Muscle of arm (tissue), 12 donors: ENCODE measurements around the gene MCM5. TPM values are rescaled to one million over a fixed set of nuclear protein-coding genes. Genes with fewer than 3 reads are reported as not detected.
"Not testable (repeated sequence)": the region's sequence is repeated elsewhere in the genome, so short reads cannot be mapped to it uniquely, and the experiment has no call there.

Source experiments
- DNase-seq: peaks from one replicate; pipeline ENCODE4 v3.0.0-alpha.2; 2013
- polyA plus RNA-seq, 12 donors: library from polyadenylated mRNA; unstranded; fragments of 120-200 nt; gene quantifications; one replicate each; pipeline ENCODE4 v1.2.1, GENCODE V29; 2013; ENCODE audit not compliant: insufficient read length in 12 of 12

Gene MCM5
- polyA plus RNA-seq, 12 donors, result 26.2 to 66.4 (median 29.9) TPM; not detected in 1

- no peak for DNase-seq
Observed at GRCh38 chr22:35449829-35450689, 50.1 kb downstream of the MCM5 start.

- DNase-seq, result no peak
Observed at GRCh38 chr22:35450824-35451569, 51.1 kb downstream of the MCM5 start.

- DNase-seq, result no peak
Observed at GRCh38 chr22:35451592-35451991, 51.7 kb downstream of the MCM5 start.

- DNase-seq, result no peak
Observed at GRCh38 chr22:35452351-35452781, 52.4 kb downstream of the MCM5 start.

GRCh38 chr22:35452810-35453743, 53.1 kb downstream of the MCM5 start:
- DNase-seq, result no peak

DNA sequence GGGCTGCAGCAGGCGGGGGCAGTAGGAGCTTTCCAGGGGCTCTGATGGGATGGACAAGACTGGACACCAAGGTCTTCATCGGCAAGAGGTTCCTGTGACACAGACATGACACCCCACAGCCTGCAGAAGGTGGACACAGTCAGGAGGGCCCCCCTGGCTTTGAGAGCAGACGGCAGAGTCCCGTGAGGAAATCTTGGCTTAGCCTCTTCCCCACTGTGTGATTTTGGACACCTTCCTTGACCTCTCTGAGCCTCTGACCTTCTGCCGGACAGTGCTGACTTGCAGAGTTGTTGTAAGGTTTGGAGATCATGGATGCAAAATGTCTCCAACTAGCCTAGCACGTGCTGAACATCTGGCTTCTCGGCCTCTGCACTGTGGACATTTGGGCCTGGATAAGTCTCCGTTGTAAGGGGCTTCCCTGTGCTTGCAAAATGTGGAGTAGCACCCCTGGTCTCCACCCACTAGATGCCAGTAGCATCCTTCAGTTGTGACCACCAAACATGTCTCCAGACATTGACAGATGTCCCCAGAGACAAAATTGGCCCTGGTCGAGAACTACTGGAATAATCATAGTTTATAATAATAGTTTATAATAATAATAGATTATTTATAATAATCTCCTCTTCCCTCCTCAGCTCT, 54.6 kb downstream of the MCM5 start:
- no peak for DNase-seq

GRCh38 chr22:35455529-35455928, 55.6 kb downstream of the MCM5 start:
- DNase-seq, result no peak

DNA sequence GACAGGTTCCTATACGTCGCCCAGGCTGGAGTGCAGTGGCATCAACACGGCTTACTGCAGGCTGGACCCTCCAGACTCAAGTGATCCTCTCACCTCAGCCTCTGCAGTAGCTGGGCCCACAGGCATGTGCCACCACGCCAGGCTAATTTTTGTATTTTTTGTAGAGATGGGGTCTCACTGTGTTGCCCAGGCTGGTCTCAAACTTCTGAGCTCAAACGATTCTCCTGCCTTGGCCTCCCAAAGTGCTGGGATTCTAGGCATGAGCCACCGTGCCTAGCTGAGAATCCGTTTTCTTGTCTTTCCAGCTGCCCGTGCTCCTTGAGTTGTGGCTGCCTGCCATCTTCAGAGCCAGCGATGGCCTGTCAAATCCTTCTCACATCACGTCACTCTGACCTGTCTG, 56.8 kb downstream of the MCM5 start:
- DNase-seq, result no peak

DNA sequence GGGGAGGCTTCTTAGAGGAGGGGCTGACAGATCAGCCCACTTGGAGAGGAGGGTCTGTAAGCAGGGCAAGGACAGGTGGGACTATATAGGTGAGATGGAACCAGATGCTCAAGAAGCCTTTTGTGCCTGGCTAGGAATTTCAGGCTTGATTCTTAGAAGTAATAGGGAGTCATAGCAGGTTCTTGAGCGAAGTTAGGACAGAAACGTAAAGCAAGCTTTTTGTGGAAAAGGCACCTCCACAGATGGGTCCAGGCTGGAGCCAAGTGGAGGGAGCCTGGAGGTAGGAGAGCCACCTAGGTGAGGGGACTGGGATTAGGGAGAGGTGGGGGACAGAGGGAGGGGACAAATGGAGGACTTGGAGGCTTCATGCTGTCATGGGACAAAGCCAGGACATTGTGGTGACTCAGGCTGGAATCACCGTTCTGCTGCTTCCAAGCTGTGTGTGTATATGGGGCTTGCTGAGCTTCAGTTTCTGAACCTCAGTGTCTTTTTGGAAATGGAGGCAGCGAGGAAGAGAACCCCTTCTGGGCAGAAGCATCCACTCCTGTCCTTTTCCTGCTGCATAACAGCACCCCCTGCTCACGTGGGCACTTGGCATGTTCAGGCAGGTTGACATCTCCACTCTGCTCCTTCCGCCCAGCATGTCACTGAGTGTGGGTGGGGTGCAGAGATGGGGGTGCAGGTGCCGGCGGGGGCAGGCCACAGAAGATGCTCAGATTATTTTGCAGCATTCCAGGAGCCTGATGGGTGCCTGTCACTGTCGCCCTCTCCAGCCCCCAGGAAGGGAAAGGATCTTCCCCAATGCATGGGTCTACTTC, 58.0 kb downstream of the MCM5 start:
- no peak for DNase-seq

GRCh38 chr22:35458547-35459422, 58.8 kb downstream of the MCM5 start:
- DNase-seq, result no peak

DNA sequence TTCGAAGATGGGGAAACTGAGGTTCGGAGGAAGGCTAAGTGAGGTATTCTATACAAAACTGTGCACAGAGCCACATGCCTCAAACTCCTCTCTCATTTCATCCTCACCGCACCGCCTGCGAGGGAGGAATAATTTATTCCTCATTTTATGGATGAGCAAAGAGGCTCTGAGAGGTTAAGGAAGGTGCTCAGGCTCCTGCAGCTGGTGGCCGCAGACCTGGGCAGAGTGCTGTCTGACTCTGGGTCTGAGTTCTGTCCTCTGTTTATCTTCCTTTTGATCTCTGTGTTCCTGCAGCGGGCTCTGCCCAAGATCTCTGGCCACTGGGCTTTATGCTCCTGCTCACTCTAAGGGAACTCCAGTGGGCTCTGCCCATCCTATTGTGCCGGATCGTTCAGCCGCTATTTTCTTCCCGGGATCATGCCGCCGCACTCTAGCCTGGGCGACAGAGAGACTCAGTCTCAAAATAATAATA, 59.5 kb downstream of the MCM5 start:
- DNase-seq, result no peak

- not testable (repeated sequence) for DNase-seq
Observed at GRCh38 chr22:35459976-35460375, 60.0 kb downstream of the MCM5 start.

DNA sequence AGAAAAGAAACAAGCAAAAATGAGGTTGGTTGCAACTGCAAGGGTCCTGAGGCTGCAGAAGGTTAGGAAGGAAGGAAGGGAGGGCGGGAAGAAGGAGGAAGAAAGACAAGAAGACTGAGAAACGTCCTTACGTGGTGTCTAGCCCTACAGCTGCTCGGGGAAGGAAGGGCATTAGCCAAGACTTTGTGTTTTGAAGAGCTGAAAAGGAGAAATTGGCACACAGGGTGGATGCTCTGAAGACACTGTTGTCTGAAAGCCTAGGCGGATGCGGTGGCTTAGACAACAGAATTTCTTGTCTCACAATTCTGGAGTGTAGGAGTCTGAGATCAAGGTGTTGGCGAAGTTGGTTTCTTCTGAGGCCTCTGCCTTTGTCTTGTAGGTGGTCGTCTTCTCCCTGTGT, 60.7 kb downstream of the MCM5 start:
- DNase-seq, result no peak

DNA sequence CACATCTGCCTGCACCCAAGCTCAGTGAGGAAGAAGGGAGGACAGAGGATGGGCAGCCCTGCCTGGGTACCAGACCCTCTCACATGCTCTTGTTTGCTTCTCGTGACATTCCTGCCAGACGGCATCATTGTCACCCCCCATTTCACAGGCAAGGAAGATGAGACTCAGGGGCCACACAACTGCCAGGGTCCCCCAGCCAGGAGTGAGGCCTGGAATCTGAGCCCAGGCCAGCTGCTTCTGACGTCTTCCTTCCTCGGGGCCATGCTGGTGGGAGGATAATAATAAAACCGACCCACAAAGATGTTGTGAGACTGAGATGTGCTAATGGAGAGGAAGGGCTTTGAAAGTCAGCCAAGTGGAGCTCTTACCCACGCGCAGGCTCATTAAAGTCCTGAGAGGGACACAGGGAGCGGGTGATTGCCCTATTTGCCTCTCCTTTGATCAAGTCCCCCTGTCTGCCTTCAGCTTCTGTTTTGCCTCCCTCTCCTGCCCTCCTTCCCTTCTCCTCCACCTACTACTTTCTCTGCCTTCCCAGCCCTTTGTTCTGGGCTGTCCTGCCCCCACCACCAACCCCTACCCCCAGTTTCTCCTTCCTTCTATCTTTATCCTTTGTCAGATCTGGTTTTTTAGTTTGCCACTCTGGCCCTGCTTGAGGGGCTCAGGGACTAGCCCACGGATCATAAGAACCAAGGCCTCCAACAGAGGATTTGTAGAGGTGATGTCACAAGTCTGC, 62.7 kb downstream of the MCM5 start:
- DNase-seq, result no peak

- no peak for DNase-seq
Observed at GRCh38 chr22:35463231-35463933, 63.4 kb downstream of the MCM5 start.

DNA sequence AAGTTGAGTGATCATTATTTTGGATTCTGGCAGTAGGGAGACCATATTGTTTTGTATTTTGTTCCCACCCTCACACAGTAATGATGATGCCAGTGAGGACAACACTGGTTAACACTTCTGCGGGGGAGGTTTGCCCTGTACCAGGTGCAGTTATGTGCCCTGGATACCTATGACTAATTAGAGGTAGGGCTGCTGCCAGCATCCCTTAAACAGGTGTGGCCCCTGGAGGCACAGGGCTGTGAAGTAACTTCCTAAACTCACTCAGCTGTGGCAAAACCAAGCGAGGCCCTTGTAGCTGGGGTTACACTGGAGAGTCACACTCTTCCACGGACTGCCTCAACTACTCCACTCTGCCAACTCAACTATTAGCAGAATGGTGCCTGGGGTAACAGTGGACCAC, 64.5 kb downstream of the MCM5 start:
- DNase-seq, result no peak

GRCh38 chr22:35465109-35465701, 65.3 kb downstream of the MCM5 start:
- no peak for DNase-seq
